ENCODE measurements around the gene TRAPPC2B.
A peak's percentile ranks its signal among the peaks of the same experiment; 100 is the strongest.

GRCh38 chr19:57389730-57390598 lies 26.6 kb downstream of the TRAPPC2B start, which contains the start of gene ZNF548:
- TF ChIP-seq CTCF (IDR thresholded peaks at IDR 0.05; ENCODE audit: low read length) (peak; percentile 4; the same call in 1 of the 2 replicates), EZH2 (IDR thresholded peaks at IDR 0.05; ENCODE audit: borderline replicate concordance, low read length) (no peak)
